ENCODE results near the gene PKP1.

GRCh38 chr1:201312298-201312697 is 29.0 kb downstream of the PKP1 start:
- TF ChIP-seq CTCF (IDR thresholded peaks at IDR 0.05) (no peak), POLR2AphosphoS5 (IDR thresholded peaks at IDR 0.05) (no peak), POLR2A (IDR thresholded peaks at IDR 0.05) (no peak)
